GM12878 (cell line): Measurements from ENCODE around the gene TFAP2B. TPM values are rescaled to one million over a fixed set of nuclear protein-coding genes. Genes with fewer than 3 reads are reported as not detected.

Experiments used
- ATAC-seq: fragments of 200-7000 bp; cut with Tn5 transposase; 3 replicates; pipeline ENCODE4 v1.9.1; 2020; ENCODE audit warnings: mild to moderate bottlenecking, moderate library complexity
- BruUV-seq: library from RNA; stranded (reverse); fragments of 400-500 nt; replicated peaks from 2 replicates; lab custom pipeline; 2021; lab: Mats Ljungman, UMichigan
- CTCF ChIA-PET: fragments of 300-600 bp; sonication (Branson Sonifier 250); formaldehyde crosslinking; extraction: SDS; loops from one replicate; lab custom pipeline; 2021; ENCODE audit warnings: inconsistent platforms; lab: Yijun Ruan, JAX
- POLR2A ChIA-PET: fragments of 350-600 bp; formaldehyde crosslinking; extraction: SDS; loops from one replicate; lab custom pipeline; 2021; ENCODE audit warnings: inconsistent platforms; lab: Charles Lee
- RAD21 ChIA-PET: fragments of 300-600 bp; sonication (Branson Sonifier 250); formaldehyde crosslinking; loops from one replicate; lab custom pipeline; 2023; ENCODE audit warnings: antibody characterized with exemption; ENCODE audit not compliant: unreplicated experiment; lab: Charles Lee
- SMC1A ChIA-PET: fragments of 300-600 bp; sonication (Branson Sonifier 250); formaldehyde crosslinking; loops from one replicate; lab custom pipeline; 2023; ENCODE audit not compliant: unreplicated experiment, uncharacterized antibody; lab: Charles Lee
- DNase-seq: peaks from one replicate; pipeline ENCODE4 v3.0.0-alpha.2; 2011; ENCODE audit warnings: low read depth, low spot score
- FAIRE-seq: peaks from 3 replicates; lab custom pipeline; 2011; peaks lifted over from hg19 to GRCh38; lab: Jason Lieb, UNC
- H2AFZ ChIP-seq: 2 replicates; pipeline ENCODE4 v1.6.0; 2011; ENCODE audit warnings: low read depth, low read length, control low read depth; ENCODE audit not compliant: control insufficient read depth
- H3K27ac ChIP-seq: 2 replicates; pipeline ENCODE4 v1.5.1; 2011; ENCODE audit warnings: control low read depth; ENCODE audit not compliant: control insufficient read depth, insufficient read depth
- H3K27me3 ChIP-seq, 2 experiments: replicated peaks in 1 of 2; 2 replicates each; pipeline versions ENCODE4 v1.6.0 to v1.6.1; 2011; ENCODE audit warnings: low read length in 1 of 2; ENCODE audit not compliant: control insufficient read depth in 2 of 2, insufficient read depth in 2 of 2
- H3K36me3 ChIP-seq, 2 experiments: 2 replicates each; pipeline ENCODE4 v1.5.1; 2011; ENCODE audit warnings: low read length in 1 of 2; ENCODE audit not compliant: control insufficient read depth in 2 of 2, insufficient read depth in 2 of 2
- H3K4me1 ChIP-seq: 2 replicates; pipeline ENCODE4 v1.6.1; 2011; ENCODE audit warnings: mild to moderate bottlenecking, low read length, moderate library complexity, mixed read lengths; ENCODE audit not compliant: control insufficient read depth, insufficient read depth
- H3K4me2 ChIP-seq: 2 replicates; pipeline ENCODE4 v1.6.0; 2011; ENCODE audit warnings: control low read depth; ENCODE audit not compliant: control insufficient read depth, insufficient read depth
- H3K4me3 ChIP-seq: fragments of 200-600 bp; sonication (generic); 2 replicates; pipeline ENCODE4 v1.5.1; 2016
- H3K79me2 ChIP-seq: 2 replicates; pipeline ENCODE4 v1.6.0; 2011; ENCODE audit warnings: low read length; ENCODE audit not compliant: control insufficient read depth, insufficient read depth
- H3K9ac ChIP-seq: 2 replicates; pipeline ENCODE4 v1.8.0; 2011; ENCODE audit warnings: low read length, control low read depth, mixed read lengths; ENCODE audit not compliant: control insufficient read depth, insufficient read depth
- H3K9me3 ChIP-seq: replicated peaks from 3 replicates; pipeline ENCODE4 v1.5.1; 2011; ENCODE audit warnings: mild to moderate bottlenecking, low read length; ENCODE audit not compliant: control insufficient read depth, insufficient read depth
- H4K20me1 ChIP-seq: 2 replicates; pipeline ENCODE4 v1.6.0; 2011; ENCODE audit not compliant: control insufficient read depth, insufficient read depth
- BCL11A ChIP-seq: IDR thresholded peaks from 2 replicates; pipeline ENCODE4 v1.6.1; 2011; ENCODE audit warnings: low read depth, low read length
- MTA2 ChIP-seq: fragments of 450-650 bp; IDR thresholded peaks from 2 replicates; pipeline ENCODE4 v1.6.1; 2016; ENCODE audit warnings: low read depth, mild to moderate bottlenecking, moderate library complexity
- MXI1 ChIP-seq: fragments of 150-350 bp; IDR thresholded peaks from 2 replicates; pipeline ENCODE4 v1.6.1; 2011; ENCODE audit warnings: low read depth, mild to moderate bottlenecking, inconsistent platforms, low read length, improper control_type of control experiment
- NFYA ChIP-seq: IDR thresholded peaks from 2 replicates; pipeline ENCODE4 v1.6.1; 2011; ENCODE audit warnings: low read depth, mild to moderate bottlenecking, low read length, improper control_type of control experiment, borderline replicate concordance
- PAX5 ChIP-seq: IDR thresholded peaks from 2 replicates; pipeline ENCODE4 v1.6.1; 2011; ENCODE audit warnings: low read depth, low read length, borderline replicate concordance
- POLR2A ChIP-seq: IDR thresholded peaks from 2 replicates; pipeline ENCODE4 v1.6.1; 2011; ENCODE audit warnings: low read depth, mild to moderate bottlenecking, low read length
- RAD51 ChIP-seq: fragments of 450-650 bp; IDR thresholded peaks from 2 replicates; pipeline ENCODE4 v1.6.1; 2016; ENCODE audit warnings: moderate library complexity, mild to moderate bottlenecking, inconsistent platforms
- RELB ChIP-seq: fragments of 450-650 bp; IDR thresholded peaks from 2 replicates; pipeline ENCODE4 v1.6.1; 2017; ENCODE audit warnings: low read depth, mild to moderate bottlenecking, moderate library complexity
- SIN3A ChIP-seq: IDR thresholded peaks from 2 replicates; pipeline ENCODE4 v1.6.1; 2012; ENCODE audit warnings: low read depth, low read length, improper control_type of control experiment
- SIX5 ChIP-seq: IDR thresholded peaks from 2 replicates; pipeline ENCODE4 v1.6.1; 2011; ENCODE audit warnings: mild to moderate bottlenecking, low read depth, low read length, moderate library complexity; ENCODE audit not compliant: severe bottlenecking
- SMC3 ChIP-seq: IDR thresholded peaks from 2 replicates; pipeline ENCODE4 v1.6.1; 2011; ENCODE audit warnings: low read length, improper control_type of control experiment, borderline replicate concordance
- SUZ12 ChIP-seq: fragments of 200-600 bp; sonication (generic); IDR thresholded peaks from one replicate; pipeline ENCODE4 v1.6.1; 2018; ENCODE audit warnings: antibody characterized with exemption, mild to moderate bottlenecking; ENCODE audit not compliant: unreplicated experiment
- TAF1 ChIP-seq: IDR thresholded peaks from 2 replicates; pipeline ENCODE4 v1.6.1; 2011; ENCODE audit warnings: mild to moderate bottlenecking, low read depth, low read length, borderline replicate concordance
- ZNF384 ChIP-seq: IDR thresholded peaks from 2 replicates; pipeline ENCODE4 v1.6.1; 2012; ENCODE audit warnings: low read depth, mild to moderate bottlenecking, low read length, improper control_type of control experiment, borderline replicate concordance
- WGBS: methylation state at CpG from one replicate; pipeline ENCODE4 v1.1.6; 2016; ENCODE audit warnings: low lambda C conversion rate; ENCODE audit not compliant: insufficient replicate concordance, insufficient coverage; ENCODE audit errors: missing lambda C conversion rate; 5-methylcytosine and 5-hydroxymethylcytosine counted together
- in situ Hi-C: fragments of 300-500 bp; cut with MboI; formaldehyde crosslinking; loops from 9 replicates; pipeline ENCODE4 v1.14.3; 2018; ENCODE audit warnings: mixed read lengths
- intact Hi-C: fragments of 100-400 bp; cut with micrococcal nuclease; formaldehyde crosslinking; loops from one replicate; pipeline ENCODE4 v1.14.2; 2022; ENCODE audit not compliant: unreplicated experiment
- polyA plus RNA-seq, 11 experiments: library from polyadenylated mRNA; depleted of rRNA in 4 of 11; unstranded in 6 of 11; stranded (reverse) in 5 of 11; fragments of >200 nt; fragmentation: Nextera tagmentation in 4 of 11; fragmentation: Illumina TruSeq in 1 of 11; extraction: Ambion mirVana in 4 of 11; extraction: Trizol in 1 of 11; gene quantifications; 1 replicate in 1 of 11; 2 replicates in 10 of 11; pipeline versions ENCODE4 v1.2.1 to v1.2.3, GENCODE V29; 2011 to 2016; ENCODE audit warnings: inconsistent platforms in 2 of 11, missing spikeins in 2 of 11, low read depth in 1 of 11
- total RNA-seq, 4 experiments: library from RNA; depleted of rRNA in 3 of 4; stranded (reverse); fragments of >200 nt in 3 of 4; fragmentation: Illumina TruSeq in 1 of 4; extraction: Trizol in 1 of 4; gene quantifications; 2 replicates each; pipeline versions ENCODE4 v1.2.1 to v1.2.3, GENCODE V29; 2013 to 2021

The TFAP2B gene
- total and polyA plus RNA-seq, 10 of the 15 experiments (the other 5 are each of a cell fraction or from before 2014, with no cell fraction given) = 0.03 to 0.15 (median 0.07) TPM; not detected in 5

- 0% methylated on average over 5 of the region's 5 CpGs for WGBS
- H3K4me1 ChIP-seq = no peaks in the 10 kb centered on the region
Measured at GRCh38 chr6:50795574-50795973, 23.1 kb upstream of the TFAP2B start.

GRCh38 chr6:50804283-50804682 is 14.4 kb upstream of the TFAP2B start:
- in situ Hi-C loops (no loop called here), intact Hi-C loops (no loop called here)
- ChIA-PET SMC1A (no interaction called here), POLR2A (no interaction called here), CTCF (interaction anchor here (0.9 kb wide), 1 partner anchor 9 kb away, joined by 3 read pairs; no protein-coding TSS in a partner anchor), RAD21 (no interaction called here)
- no TSS peak for BruUV-seq
- no peaks in the 10 kb centered on the region for H4K20me1 ChIP-seq
- no peaks in the 10 kb centered on the region for H3K9me3 ChIP-seq
- DNase-seq = no peak
- H3K4me3 ChIP-seq = no peak overlapping the region
- no peaks in the 10 kb centered on the region for H3K36me3 ChIP-seq
- no peak overlapping the region for H2AFZ ChIP-seq
- no peak overlapping the region for H3K9ac ChIP-seq
- no peaks in the 10 kb centered on the region for H3K79me2 ChIP-seq
- H3K4me1 ChIP-seq = no peaks in the 10 kb centered on the region
- FAIRE-seq = no peak
- ATAC-seq = no peak
- no peaks in the 10 kb centered on the region for H3K27me3 ChIP-seq
- no peak overlapping the region for H3K4me2 ChIP-seq
- H3K27ac ChIP-seq = no peak overlapping the region
- no peak for TF ChIP-seq SMC3
- no peak for TF ChIP-seq TAF1
- no peak for TF ChIP-seq PAX5
- no peak for TF ChIP-seq MTA2
- no peak for TF ChIP-seq POLR2A
- no peak for TF ChIP-seq SIN3A
- no peak for TF ChIP-seq SUZ12
- TF ChIP-seq NFYA = no peak
- TF ChIP-seq BCL11A = no peak

More at GRCh38 chr6:50795574-50795973, 23.1 kb upstream of the TFAP2B start:
- POLR2A ChIA-PET = no interaction called here
- Histone ChIP-seq H3K9me3 (no peaks in the 10 kb centered on the region), H3K79me2 (no peaks in the 10 kb centered on the region), H4K20me1 (no peaks in the 10 kb centered on the region), H3K27ac (no peak overlapping the region), H2AFZ (no peak overlapping the region), H3K36me3 (no peaks in the 10 kb centered on the region), H3K4me3 (no peak overlapping the region), H3K4me2 (no peak overlapping the region), H3K9ac (no peak overlapping the region), H3K27me3 (no peaks in the 10 kb centered on the region)
- SMC1A ChIA-PET = interaction anchor here (1.3 kb wide), 1 partner anchor 14 kb away, joined by 4 read pairs; no protein-coding TSS in a partner anchor
- FAIRE-seq (no peak), ATAC-seq (peak; percentile 65), DNase-seq (no peak)
- intact Hi-C loops = no loop called here
- CTCF ChIA-PET = interaction anchor here (0.5 to 1.6 kb wide), 6 partner anchors 9 to 1983 kb away, joined by 3 to 4 read pairs (median 4); no protein-coding TSS in a partner anchor
- RAD21 ChIA-PET = no interaction called here
- BruUV-seq = no TSS peak
- TF ChIP-seq RAD51 (peak; percentile 45; the same call in 1 of the 2 replicates), MXI1 (no peak), RELB (peak; percentile 63; the same call in 1 of the 2 replicates), SIX5 (no peak), ZNF384 (peak; percentile 38; the same call in 1 of the 2 replicates)
- in situ Hi-C loops = loop anchor here (10.0 kb wide), 1 partner anchor 661 kb away; no protein-coding TSS in a partner anchor
